AG09309 (cell line): ENCODE results near the gene SCN3B.

Experiments
- DNase-seq: peaks from one replicate; pipeline ENCODE4 v3.0.0-alpha.2; 2010; ENCODE audit warnings: low read depth
- H3K4me3 ChIP-seq: 2 replicates; pipeline ENCODE4 v1.5.1; 2011; ENCODE audit warnings: mild to moderate bottlenecking, low read depth, low read length, moderate library complexity; ENCODE audit not compliant: control insufficient read depth
- TF ChIP-seq, protein P1 (sequence below): IDR thresholded peaks from 2 replicates; pipeline ENCODE4 v1.5.1; 2011; ENCODE audit warnings: mild to moderate bottlenecking, low read depth, low read length, inconsistent platforms; ENCODE audit not compliant: insufficient read depth, control insufficient read depth; ENCODE audit errors: missing control alignments

SCN3B gene

DNA sequence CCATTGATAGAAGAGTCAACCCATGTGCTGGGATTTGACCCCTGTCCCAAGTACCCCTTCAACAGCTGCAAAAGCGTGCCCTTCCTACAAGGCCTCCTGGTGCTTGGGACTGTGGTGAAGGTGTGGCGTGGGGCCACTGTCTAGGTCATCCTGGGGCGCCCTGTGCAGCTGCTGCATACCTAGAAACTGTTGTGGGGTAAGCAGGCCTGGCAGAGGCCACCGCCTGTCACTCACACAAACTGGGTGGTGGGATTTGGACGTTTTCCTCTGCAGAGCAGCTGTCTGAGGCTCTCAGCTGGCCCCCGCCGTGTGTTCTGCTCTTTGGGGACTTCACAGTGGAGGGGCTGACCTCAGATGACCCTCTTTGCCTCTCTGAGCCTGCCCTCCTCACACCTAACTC is 69.7 kb downstream of the SCN3B start:
- H3K4me3 ChIP-seq = no peak overlapping the region
- DNase-seq = no peak
- TF ChIP-seq, protein P1, sequence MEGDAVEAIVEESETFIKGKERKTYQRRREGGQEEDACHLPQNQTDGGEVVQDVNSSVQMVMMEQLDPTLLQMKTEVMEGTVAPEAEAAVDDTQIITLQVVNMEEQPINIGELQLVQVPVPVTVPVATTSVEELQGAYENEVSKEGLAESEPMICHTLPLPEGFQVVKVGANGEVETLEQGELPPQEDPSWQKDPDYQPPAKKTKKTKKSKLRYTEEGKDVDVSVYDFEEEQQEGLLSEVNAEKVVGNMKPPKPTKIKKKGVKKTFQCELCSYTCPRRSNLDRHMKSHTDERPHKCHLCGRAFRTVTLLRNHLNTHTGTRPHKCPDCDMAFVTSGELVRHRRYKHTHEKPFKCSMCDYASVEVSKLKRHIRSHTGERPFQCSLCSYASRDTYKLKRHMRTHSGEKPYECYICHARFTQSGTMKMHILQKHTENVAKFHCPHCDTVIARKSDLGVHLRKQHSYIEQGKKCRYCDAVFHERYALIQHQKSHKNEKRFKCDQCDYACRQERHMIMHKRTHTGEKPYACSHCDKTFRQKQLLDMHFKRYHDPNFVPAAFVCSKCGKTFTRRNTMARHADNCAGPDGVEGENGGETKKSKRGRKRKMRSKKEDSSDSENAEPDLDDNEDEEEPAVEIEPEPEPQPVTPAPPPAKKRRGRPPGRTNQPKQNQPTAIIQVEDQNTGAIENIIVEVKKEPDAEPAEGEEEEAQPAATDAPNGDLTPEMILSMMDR = no peak

GRCh38 chr11:123584186-123584585 is 70.2 kb downstream of the SCN3B start:
- H3K4me3 ChIP-seq = no peak overlapping the region
- DNase-seq = no peak
- TF ChIP-seq, protein P1 = no peak

GRCh38 chr11:123582992-123583504 is 71.4 kb downstream of the SCN3B start:
- DNase-seq = no peak
- TF ChIP-seq, protein P1 = no peak
- no peak overlapping the region for H3K4me3 ChIP-seq

DNA sequence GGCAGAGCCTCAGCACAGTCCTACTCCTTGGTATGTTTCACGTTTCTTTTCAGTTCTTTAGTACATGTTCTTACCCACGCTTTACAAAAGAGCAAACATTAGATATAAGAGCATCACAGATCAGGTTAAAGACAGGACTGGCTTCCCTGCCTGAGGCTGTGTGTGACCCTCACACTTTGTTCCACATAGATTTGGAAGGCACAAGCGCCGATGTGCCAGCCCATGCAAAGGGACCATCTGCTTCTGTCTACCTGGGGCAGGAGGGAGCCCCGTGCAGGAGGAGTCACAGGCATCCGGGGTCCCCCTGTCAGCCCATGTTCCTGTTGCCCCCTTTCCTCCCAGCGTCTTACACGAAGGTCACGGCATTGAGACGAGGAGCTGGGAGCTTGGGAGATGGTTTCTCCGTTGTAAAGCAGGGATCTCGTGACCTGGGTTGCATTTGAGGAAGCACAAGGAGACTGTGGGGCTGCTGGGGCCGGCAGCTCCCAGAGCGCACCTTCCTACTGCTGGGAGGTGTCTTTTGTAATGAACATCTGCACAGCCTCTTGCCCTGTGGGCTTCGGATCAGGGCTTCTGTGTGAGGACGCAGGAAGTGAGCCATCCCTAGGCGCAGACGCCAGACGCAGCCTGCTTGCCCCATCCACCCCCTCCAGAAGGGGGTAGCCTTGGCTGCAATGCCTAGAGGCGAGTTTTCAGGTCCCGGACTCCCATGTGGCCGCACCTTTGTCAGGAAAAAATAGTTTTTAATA is 72.6 kb downstream of the SCN3B start:
- TF ChIP-seq, protein P1 = no peak

GRCh38 chr11:123580557-123581275 is 73.7 kb downstream of the SCN3B start:
- DNase-seq = no peak
- no peak overlapping the region for H3K4me3 ChIP-seq
- TF ChIP-seq, protein P1 = peak; percentile 98

More for the DNA sequence above, 72.6 kb downstream of the SCN3B start:
- no peak for DNase-seq
- no peak overlapping the region for H3K4me3 ChIP-seq

GRCh38 chr11:123580137-123580536 is 74.3 kb downstream of the SCN3B start:
- no peak for DNase-seq
- H3K4me3 ChIP-seq = no peak overlapping the region
- TF ChIP-seq, protein P1 = no peak
